GM18870 (cell line): ENCODE measurements around the gene PLXNA2.

Experiments
- ATAC-seq: cut with Tn5 transposase; IDR thresholded peaks from one replicate; pipeline ENCODE4 v1.9.1; 2021; ENCODE audit warnings: moderate library complexity; ENCODE audit not compliant: unreplicated experiment

The PLXNA2 gene

DNA sequence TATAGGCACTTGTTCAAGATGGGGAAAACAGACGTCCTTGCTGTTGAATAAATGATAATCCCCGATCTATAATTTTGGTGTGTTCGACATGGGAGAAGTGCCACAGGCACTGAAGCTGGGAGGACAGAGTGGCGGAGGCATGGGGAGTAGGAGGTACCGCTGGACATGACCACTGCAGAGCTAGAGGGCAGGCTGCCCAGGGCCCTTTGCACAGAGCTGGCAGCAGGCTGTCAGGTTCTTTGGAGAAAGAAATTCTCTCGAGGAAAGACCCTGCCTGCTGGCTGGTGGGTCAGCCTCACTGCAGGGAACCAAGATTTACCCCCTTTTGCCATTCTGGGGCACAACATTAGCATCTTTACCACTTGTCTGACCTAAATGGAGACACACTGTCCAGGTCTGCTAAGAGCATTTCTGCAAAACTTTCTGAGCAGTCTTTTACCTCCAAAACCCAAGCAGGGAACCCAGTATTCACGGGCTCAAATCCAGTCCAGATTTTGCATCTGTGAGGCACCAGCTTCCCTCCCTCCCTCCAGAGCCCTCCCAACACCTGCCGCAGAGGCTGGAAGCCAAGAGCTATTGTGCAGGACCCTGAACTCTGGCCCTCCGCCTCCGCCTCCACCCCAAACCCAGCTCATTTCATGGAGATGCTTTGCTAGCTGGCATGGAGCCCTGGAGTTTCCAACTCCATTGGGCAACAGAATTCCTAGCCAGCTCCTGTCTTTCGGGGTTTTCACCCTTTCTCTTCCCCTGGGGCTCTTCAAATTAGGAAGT lies 142.3 kb downstream of the PLXNA2 start:
- ATAC-seq, result no peak

DNA sequence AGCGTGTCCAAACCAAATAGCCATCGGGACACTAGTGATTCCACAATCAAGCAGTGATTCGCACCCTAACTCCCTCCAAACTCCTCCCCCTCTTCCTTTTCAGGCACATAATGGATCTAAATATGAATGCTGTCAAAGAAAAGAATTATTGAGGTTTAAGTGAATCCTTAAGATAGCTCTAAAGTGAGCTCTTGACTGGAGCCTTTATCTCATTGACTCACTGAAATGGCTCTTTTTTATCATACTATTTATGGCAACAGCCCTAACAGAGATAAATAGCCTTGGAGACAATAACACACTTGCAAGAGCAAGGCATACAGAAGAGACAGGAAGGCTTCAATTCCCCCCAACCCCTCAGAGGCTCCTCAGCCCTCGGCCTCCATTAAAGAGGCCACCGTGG lies 143.3 kb downstream of the PLXNA2 start:
- ATAC-seq, result no peak

DNA sequence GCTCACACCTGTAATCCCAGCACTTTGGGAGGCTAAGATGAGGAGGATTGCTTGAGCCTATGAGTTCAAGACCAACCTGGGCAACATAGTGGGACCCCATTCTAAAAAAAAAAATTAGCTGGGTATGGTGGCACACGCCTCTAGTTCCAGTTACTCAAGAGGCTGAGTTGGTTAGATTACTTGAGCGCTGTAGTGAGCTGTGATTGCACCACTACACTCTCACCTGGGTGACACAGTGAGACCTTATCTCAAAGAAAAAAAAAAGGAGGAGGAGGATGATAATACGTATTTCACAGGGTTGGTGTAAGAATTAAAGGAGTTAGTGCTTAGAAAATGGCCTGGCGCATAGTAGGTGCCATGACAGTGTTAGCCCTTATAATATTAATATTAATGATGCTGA lies 144.1 kb downstream of the PLXNA2 start:
- no peak for ATAC-seq

DNA sequence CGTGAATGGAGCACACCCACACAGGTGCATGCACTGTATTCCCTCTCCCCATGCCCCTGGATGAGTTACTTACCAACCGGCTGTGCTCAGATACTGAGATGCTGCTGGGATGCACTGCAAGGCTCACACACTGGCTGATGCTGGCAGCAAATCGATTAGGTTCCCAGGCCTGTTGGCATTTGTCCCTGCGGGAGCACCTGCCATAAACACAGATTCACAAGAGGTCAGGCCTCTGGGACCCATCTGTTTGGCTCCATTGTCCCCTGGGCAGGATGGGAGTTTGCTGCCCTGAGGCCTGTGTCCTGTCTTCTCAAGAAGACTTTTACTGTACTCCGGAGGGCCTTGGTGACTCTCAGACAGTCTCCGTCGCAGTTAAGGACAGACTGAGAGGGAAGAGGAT lies 145.4 kb downstream of the PLXNA2 start:
- no peak for ATAC-seq

DNA sequence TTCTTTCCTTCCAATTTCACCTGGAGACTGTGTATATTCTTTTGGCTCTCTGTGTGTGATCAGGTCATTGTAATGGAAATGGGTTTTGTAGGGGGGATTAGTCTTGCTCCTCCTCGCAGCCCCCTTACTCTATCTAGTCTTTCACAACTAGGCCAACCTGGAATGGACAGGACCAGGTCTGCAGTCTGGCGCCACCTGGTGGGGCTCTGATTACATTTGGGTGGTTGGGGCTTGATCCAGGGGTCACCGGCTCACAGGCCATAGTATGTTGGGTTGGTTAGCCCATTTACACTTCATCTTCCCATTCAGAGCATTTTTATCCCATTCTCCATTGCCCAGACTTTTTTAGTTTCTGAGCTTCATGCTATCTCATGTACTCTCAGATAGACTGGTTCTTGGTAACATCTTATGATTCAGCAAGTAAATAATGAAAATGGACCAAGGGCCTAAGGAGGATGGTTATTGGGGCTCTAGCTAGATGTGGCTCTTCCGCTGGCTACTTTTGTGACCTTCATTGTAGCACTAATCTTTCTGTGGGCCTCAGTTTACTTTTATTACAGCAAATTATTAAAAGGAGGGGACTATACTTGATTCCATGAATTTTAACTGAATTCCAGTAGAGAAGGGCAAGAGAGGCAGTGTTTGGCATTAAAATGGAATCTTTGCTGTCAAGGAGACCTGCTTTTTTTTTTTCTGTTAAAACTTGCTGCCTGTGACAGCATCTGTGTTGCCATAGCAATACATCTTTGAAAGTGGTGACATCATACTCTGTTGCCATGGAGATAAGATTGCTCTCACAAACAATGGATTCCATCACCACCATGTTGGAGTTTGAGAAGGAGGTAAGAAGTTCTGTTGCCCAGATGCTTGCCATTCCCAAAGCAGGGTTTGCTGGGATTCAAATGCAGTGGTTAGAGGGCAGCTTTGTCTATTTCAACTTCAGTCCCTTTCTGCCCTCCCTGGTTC lies 150.1 kb downstream of the PLXNA2 start:
- no peak for ATAC-seq

DNA sequence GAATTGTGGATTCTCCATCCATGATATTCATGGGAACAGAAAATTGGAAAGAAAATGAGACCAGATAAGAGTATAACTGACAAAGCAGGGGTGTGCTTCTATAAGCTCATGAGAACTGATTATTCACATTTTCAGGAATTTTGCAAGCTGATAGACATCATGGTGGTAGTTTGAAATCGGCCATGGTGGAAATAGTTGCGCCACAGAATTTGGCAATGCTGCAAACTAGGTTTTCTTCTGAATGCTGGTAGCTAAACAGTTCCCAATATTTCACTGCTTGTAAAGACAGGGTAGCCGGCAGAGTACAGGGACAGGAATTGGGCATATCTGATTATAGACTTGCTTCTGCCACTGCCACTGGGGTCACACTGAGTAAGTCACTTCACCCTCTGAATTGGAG lies 151.1 kb downstream of the PLXNA2 start:
- no peak for ATAC-seq

DNA sequence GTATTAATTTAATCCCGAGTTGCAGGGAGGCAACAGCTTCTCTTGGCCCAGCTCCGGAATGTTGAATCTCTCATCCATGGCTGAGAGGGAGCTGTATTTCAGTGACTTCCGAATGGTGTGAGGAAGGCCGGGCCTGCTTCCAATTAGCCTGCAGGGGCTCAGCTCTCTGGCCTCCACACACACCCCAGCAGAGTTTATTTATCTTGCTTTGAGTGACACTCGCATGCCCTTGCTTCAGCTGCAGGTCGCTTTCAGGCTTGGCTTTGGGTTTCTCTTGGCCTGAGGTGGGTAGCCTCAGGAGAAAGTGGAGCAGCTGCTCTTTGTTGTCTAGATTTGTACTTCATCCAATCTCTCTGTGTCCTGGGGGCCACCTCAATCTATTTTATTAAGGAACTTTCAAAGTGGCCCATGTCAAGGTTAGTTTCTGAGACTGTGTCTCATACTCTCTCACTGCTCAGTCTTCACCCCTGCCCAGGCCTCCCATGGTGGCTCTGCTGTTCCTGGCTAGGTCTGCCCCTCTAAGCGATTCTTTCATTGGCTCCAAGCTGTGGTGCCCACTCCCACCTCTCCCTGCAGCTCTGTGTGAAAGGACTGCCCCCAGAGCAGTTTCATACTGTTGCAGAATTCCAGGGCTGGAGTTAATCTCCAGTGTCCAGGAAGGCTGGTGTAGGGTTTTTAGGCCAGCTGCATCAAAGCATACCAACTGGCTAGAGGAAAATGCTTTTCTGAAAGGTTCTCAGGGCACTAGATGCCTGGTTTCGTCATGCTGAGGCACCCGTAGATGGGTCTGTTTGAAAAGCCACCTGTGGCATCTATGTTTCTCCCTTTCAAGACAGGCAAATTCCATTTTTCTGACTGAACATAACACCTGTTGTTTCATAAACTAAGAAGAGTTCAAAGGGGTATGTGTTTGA lies 153.5 kb downstream of the PLXNA2 start:
- ATAC-seq, result no peak

DNA sequence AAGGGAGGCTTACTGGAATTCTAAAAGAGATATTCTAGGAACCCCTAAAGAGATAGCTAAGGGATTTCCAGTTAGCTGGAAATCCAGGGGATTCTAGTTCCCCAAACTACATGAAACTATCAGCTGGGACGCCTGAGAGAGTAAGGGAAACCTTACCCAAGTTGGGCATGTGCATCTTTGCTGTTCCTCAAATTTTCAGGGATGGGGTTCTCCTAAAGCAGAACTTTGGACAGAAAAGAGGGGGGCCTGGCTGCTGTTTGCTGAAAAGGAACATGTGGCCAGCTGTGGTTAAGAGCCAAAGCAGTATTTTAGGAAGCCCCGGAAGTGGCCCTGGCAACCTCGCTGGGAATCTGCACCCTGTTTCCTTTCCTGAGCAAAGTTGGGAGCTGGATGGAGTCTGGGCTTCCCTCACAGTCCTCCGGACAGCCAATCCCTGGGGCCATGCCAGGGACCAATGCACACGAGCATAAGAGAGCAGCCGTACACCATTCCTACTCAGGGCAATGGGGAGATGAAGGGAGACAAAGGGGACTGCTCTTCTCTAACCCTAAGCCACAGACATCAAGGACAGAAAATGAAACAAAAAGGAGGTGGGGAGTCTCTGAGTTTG lies 154.3 kb downstream of the PLXNA2 start:
- no peak for ATAC-seq

DNA sequence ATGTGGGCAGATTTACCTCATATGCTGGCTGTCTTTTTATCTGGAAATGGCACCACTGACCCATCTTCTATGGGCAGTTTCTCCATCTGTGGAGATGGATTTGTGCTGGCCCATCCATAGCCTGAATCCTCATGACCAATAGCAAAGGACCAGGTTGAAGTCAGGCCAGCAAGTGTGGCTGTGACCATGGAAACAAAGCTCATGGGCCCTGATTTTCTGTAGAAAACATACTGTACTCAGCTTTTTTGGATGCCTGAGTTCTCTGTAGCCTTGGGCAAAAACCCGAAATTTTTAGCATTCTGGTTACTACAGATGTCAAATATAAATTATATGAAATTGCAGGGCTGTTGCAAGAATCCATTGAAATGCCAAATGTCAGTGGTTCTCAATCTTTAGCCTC lies 155.0 kb downstream of the PLXNA2 start:
- no peak for ATAC-seq

DNA sequence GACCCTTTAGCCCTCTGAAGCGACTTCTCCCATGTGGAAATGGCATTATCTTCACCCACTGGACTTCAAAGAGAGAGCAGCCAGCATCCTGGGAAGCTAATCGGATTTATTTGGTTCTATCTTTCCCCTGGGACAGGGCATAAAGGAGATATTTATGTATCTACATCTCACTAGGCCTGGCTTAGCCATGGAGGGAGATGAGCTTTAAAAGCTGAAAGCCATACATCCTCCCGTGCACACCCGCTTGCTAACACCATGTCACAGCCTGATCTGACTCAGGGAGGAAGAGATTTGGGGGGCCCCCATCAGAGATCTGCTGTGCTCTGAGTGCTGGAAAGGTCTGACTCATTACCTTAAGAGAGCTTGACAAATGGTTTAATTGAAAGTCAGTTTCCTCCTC lies 155.9 kb downstream of the PLXNA2 start:
- ATAC-seq, result no peak

DNA sequence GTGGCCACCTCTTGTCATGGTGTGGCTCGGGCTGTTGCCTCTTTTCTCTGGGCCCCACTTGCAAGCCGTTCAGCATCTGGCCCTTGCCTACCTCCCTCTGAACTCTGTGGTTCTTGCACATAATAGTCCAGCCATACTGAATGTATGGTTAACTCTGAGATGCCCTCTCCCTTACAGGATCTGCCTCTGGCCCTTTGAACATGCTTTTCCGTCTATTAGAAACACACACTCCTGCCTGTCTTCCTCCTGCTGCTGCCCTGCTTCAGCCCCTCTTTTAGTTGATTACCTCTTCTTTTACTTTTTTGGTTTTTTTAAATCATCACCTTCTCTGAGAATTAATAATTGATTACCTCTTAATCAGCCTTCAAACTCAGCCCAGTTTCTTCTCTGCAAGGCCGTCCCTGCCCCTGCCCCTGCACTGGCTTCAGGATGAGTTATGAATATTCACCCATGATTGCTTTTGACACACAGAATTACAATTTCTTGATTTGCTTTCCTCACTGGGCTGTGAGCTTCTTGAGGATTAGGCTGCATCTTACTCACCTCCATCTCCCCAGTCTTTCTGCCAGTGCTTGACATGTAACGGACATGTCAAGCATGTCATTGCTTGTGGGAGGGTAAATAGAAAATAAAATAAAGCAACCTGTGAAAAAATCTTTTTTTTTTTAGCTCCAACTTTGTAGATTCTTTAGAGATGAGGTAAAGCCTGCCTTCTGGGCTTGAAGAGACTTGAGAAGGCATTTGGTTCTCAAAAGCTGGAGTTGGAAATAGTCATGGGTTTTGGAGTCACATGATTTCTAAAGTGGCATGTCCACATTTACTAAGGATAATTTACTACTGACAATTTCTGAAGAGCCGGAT lies 158.3 kb downstream of the PLXNA2 start:
- ATAC-seq, result no peak

DNA sequence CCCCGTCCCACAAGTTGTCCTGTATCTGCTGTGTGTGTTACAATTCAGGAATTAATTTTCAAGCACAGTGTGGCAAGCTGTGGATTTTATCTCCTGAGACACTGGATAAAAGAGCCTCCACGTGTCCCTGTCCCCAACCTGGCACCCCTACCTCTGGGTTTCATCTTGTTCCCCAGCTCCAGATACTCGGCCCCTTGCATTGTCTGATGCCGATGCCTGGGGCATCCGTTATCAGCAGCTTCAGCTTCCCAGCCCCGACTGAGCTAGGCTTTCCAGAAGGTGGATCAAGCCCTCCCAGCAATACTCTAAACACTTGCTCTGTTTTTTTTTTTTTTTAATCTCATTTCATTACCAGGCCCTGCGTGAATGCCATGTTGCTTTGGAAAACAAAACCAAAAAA lies 159.4 kb downstream of the PLXNA2 start:
- no peak for ATAC-seq

DNA sequence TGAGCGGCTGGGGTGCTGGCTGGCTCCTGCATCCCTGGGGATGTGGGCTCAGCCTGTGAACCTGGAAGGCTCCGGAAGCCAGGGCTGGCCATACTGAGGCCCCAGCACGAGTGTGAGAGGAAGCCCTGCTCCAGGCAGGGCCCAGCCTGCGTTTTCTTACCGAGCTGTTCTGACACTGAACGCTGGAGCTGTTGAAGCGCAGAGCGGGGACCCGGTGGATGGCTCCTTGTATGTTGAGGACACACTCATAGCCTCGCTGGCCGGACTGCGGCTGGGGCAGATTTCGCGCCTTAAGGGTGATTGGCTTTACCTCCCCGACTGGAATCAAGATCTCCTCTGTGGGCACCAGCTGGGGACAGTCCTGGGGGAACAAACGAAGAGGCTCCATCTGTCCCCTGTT lies 160.0 kb downstream of the PLXNA2 start:
- no peak for ATAC-seq

DNA sequence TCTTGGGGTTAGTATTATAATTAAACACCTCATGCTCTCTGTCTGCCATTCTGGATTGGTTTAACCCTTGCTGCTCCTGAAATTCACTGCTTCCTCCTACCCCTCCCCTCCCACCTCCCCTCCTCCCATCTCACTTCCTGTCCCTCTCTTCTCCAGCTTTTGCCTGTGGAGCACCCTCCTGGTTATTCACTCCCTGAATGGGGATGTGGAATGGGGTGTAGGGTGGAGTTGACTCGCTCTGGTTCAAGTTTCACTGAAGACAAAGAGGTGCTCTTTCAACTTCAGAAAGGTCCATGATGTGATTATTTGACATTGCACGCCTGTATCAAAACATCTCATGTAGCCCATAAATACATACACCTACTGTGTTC lies 160.5 kb downstream of the PLXNA2 start:
- no peak for ATAC-seq

DNA sequence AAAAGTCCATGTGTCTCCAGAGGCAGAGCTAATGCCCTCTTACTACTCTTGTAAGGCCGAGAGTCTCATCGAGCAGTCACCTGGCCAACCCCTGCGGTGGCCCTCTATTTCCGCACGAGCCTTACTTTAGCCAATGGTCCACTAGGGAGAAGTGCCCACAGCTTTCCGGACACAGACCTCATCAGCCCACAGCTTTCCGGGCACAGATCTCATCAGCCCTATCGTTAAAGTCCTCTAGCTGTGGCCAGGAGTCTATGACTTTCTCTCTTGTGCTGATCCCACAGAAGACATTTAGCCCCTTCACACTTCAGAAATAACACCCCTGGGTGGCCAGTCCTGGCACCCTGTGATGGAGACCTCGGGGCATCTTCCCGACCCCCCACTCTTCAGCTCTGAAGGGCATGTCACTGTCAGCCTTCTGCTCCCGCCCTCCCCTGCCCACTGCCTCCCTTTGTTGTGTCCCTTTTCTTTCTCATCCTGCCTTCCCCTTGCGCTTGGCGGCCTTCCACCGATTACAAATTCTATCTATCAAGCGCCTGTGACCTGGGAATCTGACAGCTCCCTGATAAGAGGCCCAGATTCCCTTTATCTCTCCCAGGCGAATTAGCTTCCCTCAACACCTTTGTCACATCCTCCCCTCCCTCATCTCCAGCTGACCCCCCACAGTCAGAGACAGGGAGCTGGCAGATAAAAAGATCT lies 161.0 kb downstream of the PLXNA2 start:
- ATAC-seq, result no peak

DNA sequence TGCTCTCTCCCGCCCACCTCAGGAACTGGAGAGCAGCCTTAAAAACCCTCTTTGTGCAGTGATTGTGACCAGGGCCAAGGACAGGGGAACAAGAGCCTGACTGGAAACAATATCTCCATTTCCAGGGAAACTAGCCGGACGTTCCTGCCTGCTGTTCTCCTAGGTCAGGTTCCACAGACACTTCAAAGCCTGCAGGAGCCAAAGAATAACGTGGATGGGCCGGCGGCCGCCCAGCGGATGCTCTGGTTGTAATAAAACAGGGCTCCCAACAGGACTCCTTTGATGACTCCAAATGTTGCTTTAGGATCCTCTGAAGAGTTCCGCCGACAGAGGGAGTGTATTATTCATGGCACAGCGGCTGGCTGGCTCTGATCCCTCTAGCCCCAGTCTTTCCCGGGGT lies 162.2 kb downstream of the PLXNA2 start:
- no peak for ATAC-seq

DNA sequence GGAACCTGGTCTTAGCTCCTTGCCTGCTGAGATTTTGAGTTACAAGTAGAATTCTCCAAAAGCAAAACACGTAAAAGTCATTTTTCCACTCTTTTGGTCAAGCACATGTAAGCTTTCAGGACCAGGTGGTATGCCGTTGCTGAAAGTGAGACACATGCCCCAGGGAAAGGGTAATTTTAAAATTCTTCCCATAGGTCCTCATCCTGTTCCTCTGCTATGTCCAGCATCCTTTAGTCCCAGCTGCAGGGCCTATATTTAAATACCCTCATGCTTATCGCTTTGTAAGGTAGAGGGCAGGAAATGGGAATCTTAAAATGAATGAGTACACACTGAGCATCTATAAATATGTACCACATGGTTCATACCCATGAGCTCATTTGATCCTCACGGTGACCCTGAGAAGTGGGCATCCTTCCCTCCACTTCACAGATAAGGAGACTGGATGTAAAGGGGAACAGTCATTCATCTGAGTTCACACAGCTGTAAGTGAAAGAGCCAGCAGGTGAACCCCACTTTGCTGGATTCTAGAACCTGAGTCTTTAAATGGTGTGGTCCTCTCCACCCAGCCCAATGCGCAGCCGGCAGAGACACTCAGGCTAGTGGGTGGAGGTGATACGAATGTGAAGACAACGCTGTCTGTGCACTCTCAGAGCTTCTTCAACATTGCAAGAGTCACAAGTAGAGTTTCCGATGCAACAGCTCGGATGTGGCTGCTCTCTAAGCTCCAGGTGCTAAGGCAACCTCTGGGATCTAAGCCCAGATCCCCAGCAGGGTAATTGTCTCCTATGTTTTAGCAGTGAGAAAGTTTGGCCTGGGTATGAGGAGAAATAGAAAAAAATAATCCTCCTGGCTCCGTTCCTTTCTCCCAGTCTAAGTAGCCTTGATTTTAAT lies 163.5 kb downstream of the PLXNA2 start:
- ATAC-seq, result no peak

DNA sequence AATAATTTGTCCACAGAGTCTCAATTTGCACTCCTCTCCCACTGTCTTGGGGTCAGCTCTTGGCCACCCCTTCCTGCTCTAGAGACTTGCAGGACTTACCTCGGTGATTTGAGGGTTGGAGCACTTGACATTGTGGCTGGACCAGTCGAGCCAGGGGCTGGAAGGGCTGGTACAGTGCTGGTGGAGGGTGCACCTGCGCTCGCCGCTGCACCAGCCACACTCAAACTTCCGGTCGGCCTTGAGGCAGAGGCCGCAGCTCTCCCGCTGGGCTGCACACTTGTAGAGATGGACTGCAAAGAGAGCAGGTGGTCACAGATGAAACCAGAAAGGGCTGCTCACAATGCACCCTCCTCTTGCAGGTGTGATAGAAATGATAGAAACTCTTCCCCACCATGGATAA lies 165.0 kb downstream of the PLXNA2 start:
- no peak for ATAC-seq
